Progenitor cell of endocrine pancreas (in vitro differentiated cells): ENCODE data around the gene ZBTB40. TPM values are rescaled to one million over a fixed set of nuclear protein-coding genes. Genes with fewer than 3 reads are reported as not detected.

Source experiments
- DNase-seq: peaks from one replicate; pipeline ENCODE4 v3.0.0; 2021; ENCODE audit warnings: low spot score; ENCODE audit not compliant: unreplicated experiment
- H3K27ac Mint-ChIP-seq: 2 replicates; pipeline ENCODE4 v1.8.0; 2021; ENCODE audit warnings: mild to moderate bottlenecking, moderate library complexity, mixed read lengths
- H3K27me3 Mint-ChIP-seq: 2 replicates; pipeline ENCODE4 v1.8.0; 2021; ENCODE audit warnings: mixed read lengths
- H3K36me3 Mint-ChIP-seq: 2 replicates; pipeline ENCODE4 v1.8.0; 2022; ENCODE audit warnings: mixed read lengths; ENCODE audit not compliant: insufficient read depth
- H3K4me1 Mint-ChIP-seq: 2 replicates; pipeline ENCODE4 v1.8.0; 2021; ENCODE audit warnings: low read depth, mixed read lengths
- H3K4me3 Mint-ChIP-seq: 2 replicates; pipeline ENCODE4 v1.8.0; 2021; ENCODE audit warnings: low read depth, mild to moderate bottlenecking, moderate library complexity, mixed read lengths
- H3K9me3 Mint-ChIP-seq: 2 replicates; pipeline ENCODE4 v1.8.0; 2021; ENCODE audit warnings: low read depth, mixed read lengths
- total RNA-seq: library from RNA; stranded (reverse); gene quantifications from 2 replicates; pipeline ENCODE4 v1.2.1, GENCODE V29; 2021
- TF ChIP-seq, protein P1 (sequence below): fragments of 200-600 bp; sonication (generic); IDR thresholded peaks from one replicate; pipeline ENCODE4 v1.5.0; 2021; ENCODE audit warnings: antibody characterized with exemption, mild to moderate bottlenecking; ENCODE audit not compliant: unreplicated experiment

The ZBTB40 gene
- total RNA-seq, 1 donor from 2014 or later, result 40.9 TPM

DNA sequence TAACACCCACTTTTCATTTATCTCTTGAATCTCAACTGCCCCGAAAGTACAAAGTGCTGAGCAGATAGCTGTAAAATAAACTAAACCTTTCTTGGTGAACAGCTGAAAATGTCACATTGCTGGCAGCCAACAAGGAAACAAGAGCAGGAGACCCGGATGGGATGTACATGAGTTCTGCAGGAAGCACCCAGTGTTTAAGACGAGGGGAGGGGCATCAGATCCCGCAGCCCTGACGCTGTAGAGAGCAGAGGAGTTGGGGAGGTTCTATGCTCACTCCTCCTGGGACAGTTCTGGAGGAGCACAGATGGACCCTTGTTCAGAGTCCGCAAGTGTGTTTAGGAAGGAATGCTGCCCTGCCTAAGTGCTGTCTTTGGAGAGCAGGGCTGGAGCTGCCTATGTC, 79.6 kb downstream of the ZBTB40 start:
- H3K9me3 Mint-ChIP-seq, result no peaks in the 10 kb centered on the region
- H3K27ac Mint-ChIP-seq, result no peak overlapping the region
- DNase-seq, result no peak

DNA sequence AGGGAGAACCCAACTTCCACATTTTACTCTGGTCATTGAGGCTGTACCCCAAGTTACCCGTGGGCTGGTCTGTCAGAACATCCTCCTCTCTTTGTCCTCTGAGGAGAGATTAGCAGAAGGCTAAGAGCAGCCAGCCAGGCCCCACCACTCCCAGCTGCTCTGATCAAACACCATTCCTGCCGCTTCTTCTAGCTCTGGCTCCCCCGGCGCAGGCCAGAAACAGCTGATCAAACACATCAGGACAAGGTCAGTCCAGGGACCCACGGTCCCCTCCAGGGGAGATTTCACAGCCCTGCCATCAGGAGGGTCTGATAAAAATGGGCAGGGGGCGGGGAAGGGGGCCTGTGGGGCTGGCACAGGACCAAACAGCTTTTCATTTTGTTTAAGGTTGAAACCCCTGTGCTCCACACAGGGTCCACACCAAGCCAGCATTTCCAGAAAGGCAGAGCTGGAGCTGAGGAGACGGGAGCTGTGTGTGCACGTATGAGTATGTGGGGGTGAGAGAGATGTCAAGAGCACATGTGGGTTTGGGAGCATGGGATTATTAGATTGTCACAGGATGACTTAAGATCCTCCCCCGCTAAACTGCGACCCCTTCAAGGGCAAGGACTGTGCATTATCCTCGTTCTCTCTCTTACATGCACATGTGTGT, 81.7 kb downstream of the ZBTB40 start:
- no peaks in the 10 kb centered on the region for H3K9me3 Mint-ChIP-seq
- no peak for DNase-seq
- peaks cover 10% of the 10 kb centered on the region for H3K36me3 Mint-ChIP-seq
- no peaks in the 10 kb centered on the region for H3K27me3 Mint-ChIP-seq
- peaks cover 4% of the 10 kb centered on the region for H3K4me1 Mint-ChIP-seq
- TF ChIP-seq, protein P1, sequence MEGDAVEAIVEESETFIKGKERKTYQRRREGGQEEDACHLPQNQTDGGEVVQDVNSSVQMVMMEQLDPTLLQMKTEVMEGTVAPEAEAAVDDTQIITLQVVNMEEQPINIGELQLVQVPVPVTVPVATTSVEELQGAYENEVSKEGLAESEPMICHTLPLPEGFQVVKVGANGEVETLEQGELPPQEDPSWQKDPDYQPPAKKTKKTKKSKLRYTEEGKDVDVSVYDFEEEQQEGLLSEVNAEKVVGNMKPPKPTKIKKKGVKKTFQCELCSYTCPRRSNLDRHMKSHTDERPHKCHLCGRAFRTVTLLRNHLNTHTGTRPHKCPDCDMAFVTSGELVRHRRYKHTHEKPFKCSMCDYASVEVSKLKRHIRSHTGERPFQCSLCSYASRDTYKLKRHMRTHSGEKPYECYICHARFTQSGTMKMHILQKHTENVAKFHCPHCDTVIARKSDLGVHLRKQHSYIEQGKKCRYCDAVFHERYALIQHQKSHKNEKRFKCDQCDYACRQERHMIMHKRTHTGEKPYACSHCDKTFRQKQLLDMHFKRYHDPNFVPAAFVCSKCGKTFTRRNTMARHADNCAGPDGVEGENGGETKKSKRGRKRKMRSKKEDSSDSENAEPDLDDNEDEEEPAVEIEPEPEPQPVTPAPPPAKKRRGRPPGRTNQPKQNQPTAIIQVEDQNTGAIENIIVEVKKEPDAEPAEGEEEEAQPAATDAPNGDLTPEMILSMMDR, result no peak
- no peak overlapping the region for H3K4me3 Mint-ChIP-seq
- peak overlapping the region; percentile 36 for H3K27ac Mint-ChIP-seq

More for the DNA sequence above, 79.6 kb downstream of the ZBTB40 start:
- TF ChIP-seq, protein P1, result no peak
- Mint-ChIP-seq H3K36me3 (peaks cover 11% of the 10 kb centered on the region), H3K4me1 (peaks cover 4% of the 10 kb centered on the region), H3K4me3 (no peak overlapping the region), H3K27me3 (no peaks in the 10 kb centered on the region)

DNA sequence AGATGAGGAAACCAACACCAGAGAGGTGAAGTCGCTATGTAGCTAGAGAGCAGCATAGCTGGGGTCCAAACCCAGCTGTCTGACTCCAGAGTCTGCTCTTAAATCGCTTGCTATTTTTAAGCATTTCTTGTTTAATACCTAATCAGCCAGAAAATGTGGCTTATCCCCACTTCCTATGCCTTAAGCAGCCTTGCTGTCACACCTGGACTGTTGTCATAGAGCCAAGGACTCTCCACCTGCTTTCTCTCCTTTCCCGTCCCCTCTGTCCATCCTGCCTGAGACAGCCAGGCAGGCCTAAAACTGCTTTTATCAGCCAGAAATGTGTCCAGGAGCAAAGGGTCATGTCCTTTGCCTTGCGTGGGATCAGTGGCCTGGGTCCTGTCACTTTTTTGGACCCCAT, 83.3 kb downstream of the ZBTB40 start:
- Mint-ChIP-seq H3K36me3 (peaks cover 7% of the 10 kb centered on the region), H3K4me1 (peaks cover 4% of the 10 kb centered on the region), H3K27ac (no peak overlapping the region), H3K4me3 (no peak overlapping the region), H3K9me3 (no peaks in the 10 kb centered on the region), H3K27me3 (no peaks in the 10 kb centered on the region)
- no peak for DNase-seq
- TF ChIP-seq, protein P1, result no peak

DNA sequence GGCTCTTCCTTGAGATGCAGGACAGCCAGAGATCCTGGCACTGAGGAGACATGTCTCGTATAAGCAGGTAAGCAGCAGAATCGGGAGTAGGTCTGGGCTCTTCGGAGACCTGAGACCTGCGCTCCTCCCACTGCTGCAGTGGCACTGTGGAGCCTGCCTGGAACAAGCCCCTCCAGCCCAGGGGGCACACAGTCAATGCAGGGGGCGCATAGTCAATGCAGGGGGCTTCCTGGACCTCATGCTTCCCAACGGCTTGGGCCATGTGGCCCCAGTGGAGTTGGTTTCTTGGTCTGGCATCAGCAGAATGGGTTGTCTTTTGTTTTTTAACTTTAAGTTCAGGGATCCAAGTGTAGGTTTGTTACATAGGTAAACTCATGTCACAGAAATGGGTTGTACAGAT, 83.7 kb downstream of the ZBTB40 start:
- H3K27ac Mint-ChIP-seq, result no peak overlapping the region
- no peaks in the 10 kb centered on the region for H3K27me3 Mint-ChIP-seq
- no peak for DNase-seq
- no peaks in the 10 kb centered on the region for H3K9me3 Mint-ChIP-seq
- no peak overlapping the region for H3K4me3 Mint-ChIP-seq
- TF ChIP-seq, protein P1, result no peak
- peaks cover 4% of the 10 kb centered on the region for H3K4me1 Mint-ChIP-seq
- H3K36me3 Mint-ChIP-seq, result peaks cover 6% of the 10 kb centered on the region

DNA sequence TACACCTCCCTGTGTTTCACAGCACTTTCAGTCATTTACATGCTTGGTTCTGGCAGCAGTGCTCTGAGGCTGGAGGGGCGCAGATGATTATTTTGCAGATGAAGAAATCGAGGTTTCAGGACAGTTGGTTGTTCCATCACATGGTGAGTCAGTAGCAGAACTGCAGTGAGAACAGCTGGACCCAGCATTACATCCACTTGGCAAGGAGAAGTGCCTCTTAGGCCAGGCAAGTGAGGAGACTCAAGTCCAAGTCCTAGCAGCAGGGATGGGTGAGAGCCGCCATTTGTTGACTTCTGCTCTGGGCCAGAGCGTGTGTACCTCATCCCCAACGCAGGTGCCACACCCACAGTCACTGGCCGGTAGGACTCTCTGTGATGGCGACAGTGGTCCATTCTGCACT, 84.9 kb downstream of the ZBTB40 start:
- peaks cover 6% of the 10 kb centered on the region for H3K36me3 Mint-ChIP-seq
- no peaks in the 10 kb centered on the region for H3K9me3 Mint-ChIP-seq
- peak overlapping the region; percentile 17 for H3K27ac Mint-ChIP-seq
- no peaks in the 10 kb centered on the region for H3K27me3 Mint-ChIP-seq
- H3K4me1 Mint-ChIP-seq, result peaks cover 4% of the 10 kb centered on the region
- no peak for DNase-seq
- TF ChIP-seq, protein P1, result no peak
- H3K4me3 Mint-ChIP-seq, result no peak overlapping the region
